K562 (cell line): ENCODE measurements around the gene RPL38. TPM values are rescaled to one million over a fixed set of nuclear protein-coding genes. Genes with fewer than 3 reads are reported as not detected.

Experiments used
- FOXP1 ChIP-seq: sonication (generic); formaldehyde crosslinking; IDR thresholded peaks from 2 replicates; pipeline ENCODE4 v1.8.0; 2022; ENCODE audit warnings: mild to moderate bottlenecking, missing genetic modification reagents
- KDM1A ChIP-seq, 2 experiments: fragments of 450-650 bp; IDR thresholded peaks; 2 replicates each; pipeline ENCODE4 v1.6.1; 2016; ENCODE audit warnings: mild to moderate bottlenecking in 2 of 2
- NCOA1 ChIP-seq: fragments of 450-650 bp; IDR thresholded peaks from 2 replicates; pipeline ENCODE4 v1.6.1; 2016; ENCODE audit warnings: low read depth
- RFX5 ChIP-seq: IDR thresholded peaks from 2 replicates; pipeline ENCODE4 v1.6.1; 2011; ENCODE audit warnings: low read depth, mild to moderate bottlenecking, improper control_type of control experiment, low read length
- TSHZ1 ChIP-seq: fragments of 250-450 bp; sonication (Bioruptor Pico); IDR thresholded peaks from 2 replicates; pipeline ENCODE4 v1.4.0; 2020; ENCODE audit warnings: mild to moderate bottlenecking, moderate library complexity
- ZNF263 ChIP-seq: sonication (generic); formaldehyde crosslinking; IDR thresholded peaks from 2 replicates; pipeline ENCODE4 v1.8.0; 2022; ENCODE audit warnings: mild to moderate bottlenecking, missing genetic modification reagents, borderline replicate concordance
- ZNF445 ChIP-seq: fragments of 250-450 bp; sonication (Bioruptor Pico); IDR thresholded peaks from 2 replicates; pipeline ENCODE4 v1.4.0; 2020; ENCODE audit warnings: low read depth, mild to moderate bottlenecking, moderate library complexity
- ZNF75A ChIP-seq: fragments of 450-650 bp; formaldehyde crosslinking; IDR thresholded peaks from 2 replicates; pipeline ENCODE4 v1.4.0; 2020; ENCODE audit warnings: mild to moderate bottlenecking
- ZNF785 ChIP-seq: fragments of 250-450 bp; sonication (Bioruptor Pico); IDR thresholded peaks from 2 replicates; pipeline ENCODE4 v1.4.0; 2020; ENCODE audit warnings: mild to moderate bottlenecking
- polyA plus RNA-seq, 8 experiments: library from polyadenylated mRNA; depleted of rRNA in 4 of 8; stranded (reverse) in 5 of 8; unstranded in 3 of 8; fragments of >200 nt; fragmentation: Nextera tagmentation in 2 of 8; fragmentation: Illumina TruSeq in 1 of 8; extraction: Ambion mirVana in 2 of 8; extraction: Trizol in 1 of 8; gene quantifications; 2 replicates each; pipeline versions ENCODE4 v1.2.1 to v1.2.3, GENCODE V29; 2011 to 2014; ENCODE audit warnings: inconsistent platforms in 1 of 8, missing spikeins in 1 of 8
- total RNA-seq, 7 experiments: library from RNA; depleted of rRNA in 6 of 7; stranded (reverse); fragments of >200 nt in 6 of 7; fragmentation: Illumina TruSeq in 2 of 7; extraction: Trizol in 2 of 7; gene quantifications; 2 replicates each; pipeline versions ENCODE4 v1.2.1 to v1.2.3, GENCODE V29; 2011 to 2021; ENCODE audit warnings: low replicate concordance in 1 of 7

Gene RPL38
- total and polyA plus RNA-seq, 9 of the 15 experiments (the other 6 are each of a cell fraction or from before 2014, with no cell fraction given), result 1,224 to 3,864 (median 1,939) TPM

GRCh38 chr17:74163836-74164235 is 39.6 kb upstream of the RPL38 start (continued):
- no peak for TF ChIP-seq ZNF445 (CRISPR knock-in tag)
- no peak for TF ChIP-seq RFX5
- no peak for TF ChIP-seq ZNF75A (CRISPR knock-in tag)
- no peak for TF ChIP-seq TSHZ1 (CRISPR knock-in tag)
- TF ChIP-seq FOXP1 (CRISPR knock-in tag), result no peak
- no peak for TF ChIP-seq ZNF785 (CRISPR knock-in tag)
- no peak for TF ChIP-seq NCOA1
- 0 out of 4 replicates have a peak, but pooled peaks of 1 of the 2 experiments have one; percentile 6 for TF ChIP-seq KDM1A (IDR thresholded peaks at IDR 0.05)
- TF ChIP-seq ZNF263 (CRISPR knock-in tag), result no peak
